GM10248 (cell line): ENCODE results near the gene COX4I2.

Source experiments
- CTCF ChIA-PET: fragments of 300-600 bp; sonication (Branson Sonifier 250); formaldehyde crosslinking; extraction: SDS; loops from one replicate; lab custom pipeline; 2021; ENCODE audit warnings: antibody characterized with exemption; lab: Yijun Ruan, JAX
- POLR2A ChIA-PET: fragments of 350-650 bp; sonication (Branson Sonifier 250); formaldehyde crosslinking; extraction: SDS; loops from one replicate; lab custom pipeline; 2020; ENCODE audit warnings: antibody characterized with exemption; lab: Yijun Ruan, JAX
- DNase-seq: peaks from one replicate; pipeline ENCODE4 v3.0.0; 2012; ENCODE audit errors: extremely low spot score
- TF ChIP-seq, protein P1 (sequence below): IDR thresholded peaks from 2 replicates; pipeline ENCODE4 v1.5.1; 2012; ENCODE audit warnings: mild to moderate bottlenecking, low read depth; ENCODE audit errors: extremely low read depth, missing control alignments, control extremely low read depth

Gene COX4I2

DNA sequence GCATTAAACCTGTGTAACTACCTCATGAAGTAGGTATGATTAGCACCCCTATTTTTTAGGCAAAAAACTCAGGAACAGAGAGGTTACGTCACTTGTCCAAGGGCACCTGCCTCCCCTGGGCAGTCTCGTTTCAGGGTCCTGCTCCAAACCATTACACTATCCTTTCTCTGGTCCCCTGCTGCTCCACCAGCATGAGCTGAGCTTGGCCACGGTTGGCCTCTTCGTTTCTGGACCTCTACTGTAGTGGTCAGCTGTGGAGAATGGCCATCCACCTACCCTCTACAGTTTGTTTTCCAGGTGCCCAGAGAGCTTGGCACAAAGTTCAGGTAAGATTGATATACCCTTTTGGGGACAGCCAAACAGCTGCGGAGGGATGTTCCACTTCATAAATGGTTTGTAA lies 16.8 kb downstream of the COX4I2 start:
- CTCF ChIA-PET: interaction anchor here (1.0 to 1.9 kb wide), 5 partner anchors 10 to 94 kb away, joined by 3 to 11 read pairs (median 4); partner anchors contain the start of gene BCL2L1
- POLR2A ChIA-PET: no interaction called here
- no peak for DNase-seq
- TF ChIP-seq, protein P1, sequence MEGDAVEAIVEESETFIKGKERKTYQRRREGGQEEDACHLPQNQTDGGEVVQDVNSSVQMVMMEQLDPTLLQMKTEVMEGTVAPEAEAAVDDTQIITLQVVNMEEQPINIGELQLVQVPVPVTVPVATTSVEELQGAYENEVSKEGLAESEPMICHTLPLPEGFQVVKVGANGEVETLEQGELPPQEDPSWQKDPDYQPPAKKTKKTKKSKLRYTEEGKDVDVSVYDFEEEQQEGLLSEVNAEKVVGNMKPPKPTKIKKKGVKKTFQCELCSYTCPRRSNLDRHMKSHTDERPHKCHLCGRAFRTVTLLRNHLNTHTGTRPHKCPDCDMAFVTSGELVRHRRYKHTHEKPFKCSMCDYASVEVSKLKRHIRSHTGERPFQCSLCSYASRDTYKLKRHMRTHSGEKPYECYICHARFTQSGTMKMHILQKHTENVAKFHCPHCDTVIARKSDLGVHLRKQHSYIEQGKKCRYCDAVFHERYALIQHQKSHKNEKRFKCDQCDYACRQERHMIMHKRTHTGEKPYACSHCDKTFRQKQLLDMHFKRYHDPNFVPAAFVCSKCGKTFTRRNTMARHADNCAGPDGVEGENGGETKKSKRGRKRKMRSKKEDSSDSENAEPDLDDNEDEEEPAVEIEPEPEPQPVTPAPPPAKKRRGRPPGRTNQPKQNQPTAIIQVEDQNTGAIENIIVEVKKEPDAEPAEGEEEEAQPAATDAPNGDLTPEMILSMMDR: no peak

DNA sequence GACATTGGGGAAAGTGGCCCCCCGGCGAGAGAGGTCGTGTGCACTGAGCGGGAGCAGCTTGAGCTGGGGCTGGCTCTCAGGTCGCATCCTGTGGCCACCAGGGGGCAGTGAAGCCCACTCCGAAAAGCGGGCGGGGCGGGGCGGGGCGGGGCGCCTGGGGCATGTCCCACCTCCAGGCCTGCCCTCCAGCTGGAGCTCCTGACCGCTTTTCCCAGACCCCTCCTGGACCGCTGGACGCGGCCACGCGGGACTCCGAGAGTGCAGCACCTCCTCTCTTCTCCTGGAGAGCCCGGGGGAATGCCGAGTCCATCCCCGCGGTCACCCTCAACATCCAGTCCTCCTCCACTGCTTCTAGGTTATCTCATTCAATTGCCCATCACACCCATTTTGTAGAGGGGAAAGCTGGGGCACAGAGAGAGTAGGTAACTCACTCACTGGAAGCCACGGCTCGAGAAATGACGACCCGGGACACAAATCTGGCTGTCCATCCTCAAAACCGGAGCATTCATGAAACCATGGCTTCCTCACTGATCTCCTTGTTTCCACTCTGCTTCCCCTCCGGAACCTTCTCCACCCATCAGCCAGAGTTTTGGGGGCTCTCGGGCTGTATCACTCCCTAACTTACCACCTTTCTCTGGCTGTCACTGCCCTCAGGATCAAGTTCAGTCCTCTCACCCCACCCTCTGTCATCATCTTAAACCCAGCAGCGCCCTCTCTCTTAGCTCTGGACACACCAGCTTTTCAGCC lies 24.1 kb downstream of the COX4I2 start:
- DNase-seq: peak; percentile 91
- ChIA-PET CTCF (interaction anchor here (0.7 to 10.1 kb wide), 36 partner anchors 9 to 101 kb away, joined by 3 to 429 read pairs (median 10); partner anchors contain the start of genes BCL2L1, ID1 and TPX2), POLR2A (interaction anchor here (0.6 to 2.2 kb wide), 6 partner anchors 9 to 144 kb away, joined by 3 to 20 read pairs (median 4); partner anchors contain the start of gene BCL2L1)
- TF ChIP-seq, protein P1: peak; percentile 73

DNA sequence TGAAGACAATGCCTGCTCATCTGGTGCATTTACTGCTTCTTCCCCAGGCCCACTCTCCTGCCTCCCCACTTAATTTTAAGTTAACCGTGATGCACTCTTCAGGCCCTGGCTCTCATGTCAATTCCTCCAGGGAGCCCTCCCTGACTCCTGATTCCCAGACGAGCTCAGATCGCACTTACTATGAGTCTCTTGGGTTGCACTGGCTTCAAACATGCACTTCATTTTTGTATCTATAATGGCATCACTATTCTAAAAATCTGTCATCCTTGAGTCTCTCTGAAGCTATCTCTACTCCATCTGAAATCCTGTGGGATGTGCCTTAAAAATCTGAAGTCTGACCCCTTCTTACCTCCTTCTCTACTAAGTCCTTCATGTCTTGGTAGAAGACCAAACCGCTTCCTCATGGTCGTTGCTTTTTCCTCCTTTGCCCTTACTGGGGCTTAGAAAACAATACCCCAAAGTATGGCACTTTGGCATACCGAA lies 24.7 kb downstream of the COX4I2 start:
- CTCF ChIA-PET: interaction anchor here (1.1 to 10.1 kb wide), 28 partner anchors 8 to 94 kb away, joined by 4 to 429 read pairs (median 13); partner anchors contain the start of genes BCL2L1 and ID1

DNA sequence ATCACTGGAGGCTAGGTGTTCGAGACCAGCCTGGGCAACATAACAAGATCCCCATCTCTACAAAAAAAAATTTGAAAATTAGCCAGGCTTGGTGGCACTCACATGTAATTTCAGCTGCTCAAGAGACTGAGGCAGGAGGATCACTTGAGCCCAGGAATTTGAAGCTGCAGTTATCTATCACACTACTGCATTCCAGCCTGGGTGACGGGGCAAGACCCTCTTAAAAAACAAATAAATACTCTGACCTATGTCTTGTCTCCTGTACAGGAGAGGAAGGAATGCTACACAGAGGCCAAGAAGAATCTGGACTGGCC lies 25.8 kb downstream of the COX4I2 start:
- TF ChIP-seq, protein P1: no peak
- ChIA-PET POLR2A (no interaction called here), CTCF (interaction anchor here (1.0 to 10.1 kb wide), 6 partner anchors 12 to 100 kb away, joined by 3 to 429 read pairs (median 7); partner anchors contain the start of gene BCL2L1)
- DNase-seq: no peak

More for the DNA sequence above, 24.7 kb downstream of the COX4I2 start:
- POLR2A ChIA-PET: interaction anchor here (0.6 to 2.2 kb wide), 4 partner anchors 12 to 61 kb away, joined by 3 to 20 read pairs (median 4); partner anchors contain the start of gene BCL2L1
- TF ChIP-seq, protein P1: no peak
- DNase-seq: no peak

DNA sequence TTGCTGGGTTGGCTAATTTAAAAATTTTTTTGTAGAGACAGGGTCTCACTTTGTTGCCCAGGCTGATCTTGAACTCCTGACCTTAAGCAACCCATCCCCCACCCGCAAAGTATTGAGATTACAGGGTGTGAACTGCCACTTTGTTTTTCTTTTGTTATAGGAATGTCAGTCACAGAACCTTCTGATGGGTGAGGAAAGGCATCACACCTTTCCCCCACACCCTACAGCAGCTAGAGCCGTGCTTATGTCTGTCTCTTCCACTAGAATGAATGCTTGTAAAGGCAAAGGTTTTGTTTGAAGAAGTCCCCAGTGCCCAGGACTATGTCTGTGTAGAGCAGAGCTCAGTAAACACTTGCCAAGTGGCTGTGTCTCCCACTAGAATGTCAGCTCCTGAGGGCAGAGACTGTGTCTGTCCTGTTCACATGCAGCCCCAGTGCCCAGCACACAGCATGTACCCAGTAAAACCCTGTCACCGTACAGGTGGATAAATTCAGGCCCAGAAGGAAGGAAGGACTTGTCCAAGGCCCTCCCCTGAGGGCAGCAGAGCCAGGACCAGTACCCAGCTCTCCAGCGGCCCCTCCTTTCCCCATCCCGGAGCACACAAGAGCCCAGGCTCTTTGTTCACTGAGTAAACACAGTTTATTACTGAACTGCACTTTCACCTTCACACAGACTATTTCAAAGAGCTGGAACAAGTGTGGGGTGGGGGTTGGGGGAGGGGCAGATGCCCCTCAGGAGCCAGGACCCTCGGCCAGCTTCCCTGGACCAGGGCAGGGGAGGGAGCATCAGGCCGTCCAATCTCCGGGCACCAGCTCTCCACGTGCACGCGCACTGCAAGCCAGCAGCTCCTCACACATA lies 26.4 kb downstream of the COX4I2 start:
- ChIA-PET POLR2A (no interaction called here), CTCF (interaction anchor here (0.8 to 10.1 kb wide), 12 partner anchors 10 to 101 kb away, joined by 3 to 429 read pairs (median 4); partner anchors contain the start of gene BCL2L1)
- DNase-seq: no peak
- TF ChIP-seq, protein P1: no peak
